Activated gamma-delta T cell treated with Interleukin-2 at 50 U/mL for 16 hours (primary cell): ENCODE results near the gene TEX35.
"Not testable (repeated sequence)": the region's sequence is repeated elsewhere in the genome, so short reads cannot be mapped to it uniquely, and the experiment has no call there.

Experiments used
- DNase-seq: peaks from one replicate; pipeline ENCODE4 v3.0.0-alpha.2; 2020

The TEX35 gene

DNA sequence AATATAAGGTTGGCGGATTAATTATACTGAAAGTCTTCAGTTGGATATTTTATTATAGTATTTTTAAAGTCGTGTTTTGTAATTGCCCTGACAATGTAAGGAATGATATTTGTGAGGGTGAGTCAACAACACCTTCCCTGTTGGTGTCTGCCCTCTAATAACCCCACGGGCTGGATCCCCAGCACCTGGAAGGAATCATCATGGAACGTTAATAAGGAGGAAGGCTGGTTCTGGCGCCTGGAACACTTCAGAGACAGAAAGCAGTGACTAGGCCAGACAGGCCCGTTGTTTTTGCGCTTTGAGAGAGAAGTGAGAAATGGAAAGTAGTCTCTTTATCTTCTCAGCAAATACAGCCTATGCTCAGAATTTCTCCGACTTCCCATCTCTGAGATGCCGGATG, 31.6 kb downstream of the TEX35 start:
- DNase-seq: no peak

DNA sequence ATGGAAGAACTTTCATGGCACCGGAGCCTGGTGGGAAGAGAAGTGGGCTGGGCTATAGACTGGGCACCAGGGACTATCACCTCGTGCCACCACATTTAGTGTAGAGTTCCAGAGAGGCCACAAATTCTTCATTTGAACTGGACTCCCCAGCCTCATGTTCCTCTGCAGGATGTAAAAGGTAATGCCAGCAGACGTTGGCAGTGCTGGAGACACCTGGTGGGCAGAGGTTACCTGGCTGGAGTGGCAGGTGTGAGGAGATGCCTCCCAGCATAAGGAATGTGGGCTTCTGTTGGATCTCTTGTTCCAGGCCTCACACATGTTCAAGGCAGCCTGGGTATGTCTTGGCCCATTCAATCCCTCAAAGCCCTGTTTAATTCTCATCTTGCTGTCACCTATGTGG, 35.2 kb downstream of the TEX35 start:
- no peak for DNase-seq

DNA sequence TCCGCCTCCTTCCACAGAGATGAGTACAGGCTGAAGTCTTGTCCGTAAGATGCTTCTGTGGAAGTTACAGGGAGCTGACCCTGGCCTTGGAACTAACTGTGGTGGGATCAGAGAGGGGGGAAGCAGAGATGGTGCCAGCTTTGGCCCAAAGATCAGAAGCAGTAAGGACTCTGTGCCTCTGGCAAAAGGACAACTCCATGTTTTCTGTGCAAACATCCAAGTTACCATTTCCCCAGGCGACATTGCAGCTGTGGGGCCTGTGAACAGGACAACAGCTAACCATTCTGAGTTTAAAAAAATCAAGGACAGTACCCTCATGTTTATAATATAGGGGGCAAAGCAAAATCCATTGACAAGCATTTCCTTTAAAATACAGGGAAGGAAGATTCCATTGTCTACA, 38.4 kb downstream of the TEX35 start:
- DNase-seq: no peak

DNA sequence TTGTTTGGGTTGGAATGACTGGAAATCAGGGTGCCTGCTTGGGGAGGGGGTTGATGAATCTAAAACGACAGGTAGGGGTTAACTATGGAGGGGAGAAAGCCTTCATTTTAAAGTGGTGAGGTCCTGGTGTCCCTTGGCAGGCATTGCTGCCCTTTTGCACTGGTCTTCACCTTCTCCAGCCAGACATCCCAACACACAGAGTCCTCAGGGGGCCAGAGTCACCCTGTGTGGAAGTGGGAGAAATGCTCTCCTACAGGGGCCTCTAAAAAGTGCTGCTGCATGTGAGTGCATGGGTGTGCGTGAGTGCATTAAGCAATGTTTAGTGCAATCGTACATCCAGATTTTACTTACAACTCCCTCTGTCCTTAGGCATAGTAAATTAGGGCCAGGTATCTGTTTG, 39.0 kb downstream of the TEX35 start:
- no peak for DNase-seq

DNA sequence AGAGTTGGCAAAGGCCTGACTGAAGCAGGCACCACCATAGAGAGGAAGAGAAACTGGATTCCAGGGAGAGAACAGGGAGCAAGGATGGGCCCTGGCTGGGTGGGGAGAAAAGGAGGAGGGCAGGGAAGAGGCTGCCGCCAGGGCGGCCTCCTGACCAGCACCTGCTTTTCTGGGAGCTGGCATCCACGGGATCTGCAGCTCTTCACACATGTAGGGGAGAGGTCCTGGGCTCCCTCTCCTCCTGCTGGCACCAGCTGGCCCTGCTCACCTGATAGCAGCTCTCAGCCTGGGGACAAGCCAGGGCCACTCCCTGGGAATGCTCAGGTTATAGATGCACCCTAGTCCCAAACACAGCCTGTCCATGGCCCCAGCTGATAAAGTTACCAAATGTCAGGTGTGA, 39.9 kb downstream of the TEX35 start:
- DNase-seq: no peak

DNA sequence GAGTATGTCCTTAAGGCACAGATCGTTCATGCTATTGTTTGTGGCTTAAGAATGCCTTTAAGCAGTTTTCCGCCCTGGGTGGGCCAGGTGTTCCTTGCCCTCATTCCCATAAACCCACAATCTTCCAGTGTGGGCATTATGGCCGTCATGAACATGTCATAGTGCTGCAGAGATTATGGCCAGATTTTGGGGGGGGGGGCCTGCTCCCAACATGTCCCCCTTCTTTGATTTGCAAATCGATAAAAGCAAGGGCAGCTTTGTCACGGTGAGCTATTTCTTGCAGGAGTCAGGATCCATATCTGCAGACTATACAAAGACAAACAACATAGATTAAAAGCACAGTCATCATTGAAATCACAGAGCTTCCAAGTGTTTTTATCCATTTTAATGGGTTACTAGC, 41.4 kb downstream of the TEX35 start:
- not testable (repeated sequence) for DNase-seq

DNA sequence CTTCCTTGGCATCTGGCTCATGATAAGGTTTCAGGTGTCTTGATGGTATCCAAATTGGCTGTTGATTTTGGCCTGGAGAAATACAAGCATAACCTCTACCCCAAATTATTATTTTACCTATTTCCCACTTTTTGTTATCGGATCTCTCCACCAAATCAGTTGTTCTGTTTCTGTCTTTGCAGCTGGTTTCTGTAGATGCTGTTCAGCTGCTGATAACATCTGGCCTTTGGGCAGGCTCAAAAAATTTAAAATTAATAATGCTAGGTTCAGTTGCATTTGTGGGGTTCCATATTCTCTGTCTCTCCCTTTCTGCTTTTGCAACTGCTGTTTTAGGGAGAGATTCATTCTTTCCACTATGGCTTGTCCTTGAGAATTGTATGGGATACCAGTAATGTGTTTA, 42.7 kb downstream of the TEX35 start:
- not testable (repeated sequence) for DNase-seq

DNA sequence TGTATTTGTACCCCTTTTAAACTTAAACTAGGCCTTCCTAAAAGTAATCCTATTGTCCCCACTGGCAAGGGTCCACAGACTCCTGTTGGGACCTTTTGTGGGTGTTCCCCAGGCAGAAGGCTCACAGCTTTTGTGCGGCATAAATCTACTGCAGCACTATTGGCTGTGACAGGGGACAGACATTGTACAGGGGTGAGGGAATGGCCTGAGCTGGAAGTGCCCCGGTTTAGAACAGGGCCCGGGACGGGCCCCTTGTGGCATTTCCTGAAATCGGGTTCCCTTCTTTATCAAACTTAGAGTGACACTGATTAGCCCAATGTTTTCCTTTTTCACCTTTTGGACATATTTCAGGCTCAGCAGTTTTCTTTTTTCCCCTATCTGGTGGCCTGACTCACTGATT, 45.9 kb downstream of the TEX35 start:
- not testable (repeated sequence) for DNase-seq

DNA sequence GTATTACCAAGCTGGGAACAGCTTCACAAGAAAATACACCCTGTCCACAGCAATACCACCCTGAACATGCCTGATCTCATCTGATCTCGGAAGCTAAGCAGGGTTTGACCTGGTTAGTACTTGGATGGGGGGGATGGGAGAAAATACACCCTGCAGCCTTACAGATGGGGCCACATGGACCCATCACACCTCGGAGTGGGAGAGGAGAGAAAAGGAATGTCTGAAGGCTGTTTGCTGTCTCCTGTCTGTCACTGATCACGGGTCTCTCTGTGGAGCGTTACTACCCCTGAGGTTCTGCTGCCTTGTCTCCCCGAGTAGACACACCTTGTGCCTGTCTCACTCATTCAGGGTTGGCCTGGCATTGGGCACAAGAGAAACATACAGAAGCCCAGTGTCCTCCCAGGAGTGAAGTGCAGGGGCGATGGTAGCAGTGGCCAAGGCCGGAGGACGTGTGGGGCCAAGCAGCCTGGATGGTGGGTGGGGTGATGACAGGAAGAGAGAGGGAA, 48.0 kb downstream of the TEX35 start:
- no peak for DNase-seq

DNA sequence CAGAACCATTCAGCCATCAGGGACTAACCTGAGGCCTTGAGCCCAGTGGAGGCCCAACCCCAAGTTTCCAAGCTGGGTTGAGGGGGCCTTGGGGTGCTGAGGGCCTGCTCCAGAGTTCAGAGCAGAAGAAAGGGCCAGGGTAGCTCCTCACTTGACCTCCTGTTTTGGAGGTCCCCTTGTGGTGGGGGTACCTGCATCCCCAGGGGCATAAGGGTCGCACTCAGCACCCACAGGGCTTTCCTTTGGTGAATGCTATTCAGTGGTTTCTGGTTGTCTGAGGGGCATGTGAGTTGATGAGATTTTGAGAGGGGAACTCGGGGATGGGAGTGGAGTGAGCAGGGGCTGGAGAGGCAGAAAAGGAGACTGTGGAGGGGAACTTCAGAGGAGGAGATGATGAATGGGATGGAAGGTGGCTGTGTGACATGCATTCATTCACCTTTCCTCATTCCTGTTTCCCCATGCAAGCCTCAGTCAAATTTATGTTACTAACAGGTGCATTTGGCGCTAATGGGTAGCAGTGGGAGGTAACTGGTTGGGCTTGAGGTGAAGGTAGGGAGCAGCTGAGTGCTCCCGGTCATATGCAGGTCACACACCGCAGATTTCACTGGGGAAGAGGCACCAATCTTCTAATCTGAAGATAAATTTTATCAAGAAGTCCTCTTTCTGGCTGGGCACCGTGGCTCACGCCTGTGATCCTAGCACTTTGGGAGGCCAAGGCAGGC, 50.4 kb downstream of the TEX35 start:
- no peak for DNase-seq

DNA sequence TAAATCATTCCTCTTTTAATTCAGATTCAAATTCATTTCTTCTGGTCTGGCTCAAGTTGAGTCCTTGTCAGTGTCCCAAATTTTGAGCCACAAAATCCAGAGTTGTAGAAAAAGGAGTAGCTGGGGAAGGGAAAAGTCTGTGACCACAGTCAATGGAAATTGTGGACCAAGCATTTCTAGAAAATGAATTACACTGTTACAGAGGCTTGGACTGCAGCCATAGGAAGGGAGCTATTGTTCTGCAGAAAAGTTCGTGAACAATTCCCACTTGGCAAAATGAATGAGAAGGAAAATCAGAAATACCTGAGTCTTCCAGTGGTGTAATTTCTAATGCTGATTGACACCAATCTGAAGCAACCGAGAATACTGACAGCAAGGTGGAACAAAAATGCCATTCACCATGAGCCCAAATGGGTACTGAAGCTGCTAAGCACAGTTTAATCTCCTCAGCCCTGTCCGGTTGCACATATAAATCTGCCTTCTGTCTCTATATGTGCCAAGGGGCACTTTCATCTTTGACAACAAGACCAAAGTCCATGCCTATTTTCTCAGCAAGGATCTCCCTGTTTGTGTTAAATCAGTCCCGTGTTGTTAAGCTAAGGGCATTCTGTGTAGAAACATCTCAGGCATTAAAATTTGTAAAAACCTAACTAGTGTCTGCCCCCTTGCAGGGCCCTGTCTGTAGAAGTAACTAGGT, 51.3 kb downstream of the TEX35 start:
- no peak for DNase-seq

DNA sequence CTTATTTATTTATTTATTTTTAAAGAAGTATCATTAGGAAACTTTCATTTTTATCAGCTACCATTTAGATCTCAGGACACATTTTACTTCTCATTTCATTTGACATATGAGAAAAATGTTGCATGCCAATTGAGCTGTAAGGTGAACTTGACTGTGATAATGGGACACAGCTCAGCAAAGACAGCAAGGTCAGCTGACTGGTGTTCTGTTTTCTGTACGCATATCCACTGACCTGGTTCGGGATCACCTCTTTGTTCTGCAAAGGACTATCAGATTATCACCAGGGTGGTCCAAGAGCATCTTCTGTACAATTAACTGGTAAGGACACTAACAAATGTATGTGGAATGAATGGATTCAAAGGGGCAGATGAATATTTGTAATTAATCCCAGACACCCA, 51.9 kb downstream of the TEX35 start:
- DNase-seq: no peak

DNA sequence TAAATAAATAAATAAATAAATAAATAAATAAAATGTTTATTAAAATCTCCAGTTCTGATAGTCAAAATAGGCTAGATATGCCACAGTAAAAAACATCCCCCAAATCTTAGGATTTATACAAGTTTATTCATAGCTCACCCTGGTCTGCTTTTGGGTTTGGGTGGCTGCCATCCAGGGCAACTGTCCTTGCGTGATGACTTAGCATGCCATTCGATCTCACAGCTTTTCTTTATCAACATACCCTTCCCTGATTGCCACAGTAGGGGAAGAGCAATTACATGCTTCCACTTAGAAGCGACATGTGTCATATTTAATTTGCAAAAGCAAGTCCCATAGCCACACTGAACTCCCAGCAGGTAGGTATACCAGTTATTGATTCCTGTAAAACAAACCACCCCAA, 52.7 kb downstream of the TEX35 start:
- DNase-seq: no peak

DNA sequence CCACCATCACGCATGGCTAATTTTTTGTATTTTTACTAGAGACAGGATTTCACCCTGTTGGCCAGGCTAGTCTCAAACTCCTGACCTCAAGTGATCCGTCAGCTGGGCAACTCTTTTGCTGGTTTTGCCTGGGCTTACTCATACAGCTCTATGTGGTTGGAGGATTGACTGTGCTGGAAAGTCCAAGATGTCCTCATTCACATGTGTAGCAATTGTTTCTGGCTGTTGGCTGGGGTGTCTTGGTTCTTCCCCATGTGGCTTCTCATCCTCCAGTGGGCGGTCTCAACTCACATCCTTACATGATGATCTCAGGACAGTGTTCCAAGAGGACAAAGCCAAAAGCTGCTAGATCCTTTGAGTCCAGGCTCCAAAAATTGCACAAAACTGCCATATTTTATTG, 53.3 kb downstream of the TEX35 start:
- no peak for DNase-seq

DNA sequence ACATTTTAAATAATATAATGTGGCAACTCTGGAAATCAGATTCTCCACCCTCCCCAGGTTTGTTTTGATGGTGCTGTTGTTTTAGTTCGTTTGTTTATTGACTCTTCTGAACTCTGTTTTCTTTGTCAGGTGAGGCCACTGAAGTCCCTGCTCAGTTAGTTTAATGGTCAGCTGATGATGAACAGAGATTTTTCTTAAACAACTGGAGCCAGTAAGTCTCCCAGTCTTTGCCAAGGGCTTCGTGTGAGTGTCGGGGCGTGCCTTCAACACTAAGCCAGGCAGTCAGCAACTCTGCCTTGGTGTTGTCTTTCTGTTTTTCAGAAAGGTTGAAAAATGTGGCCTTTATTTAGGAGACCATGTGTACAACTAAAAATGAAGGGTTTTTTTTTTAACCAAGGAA, 58.9 kb downstream of the TEX35 start:
- DNase-seq: no peak
